Stimulated activated CD4-positive, alpha-beta T cell treated with anti-CD3 and anti-CD28 coated beads, TNF-alpha, amount 100 ng/mL, for 24 hours (primary cell): ENCODE measurements around the gene PBLD.

Experiments used
- DNase-seq, 3 experiments: peaks; one replicate each; pipeline ENCODE4 v3.0.0-alpha.2; 2020; ENCODE audit warnings: low read depth in 3 of 3

Gene PBLD

DNA sequence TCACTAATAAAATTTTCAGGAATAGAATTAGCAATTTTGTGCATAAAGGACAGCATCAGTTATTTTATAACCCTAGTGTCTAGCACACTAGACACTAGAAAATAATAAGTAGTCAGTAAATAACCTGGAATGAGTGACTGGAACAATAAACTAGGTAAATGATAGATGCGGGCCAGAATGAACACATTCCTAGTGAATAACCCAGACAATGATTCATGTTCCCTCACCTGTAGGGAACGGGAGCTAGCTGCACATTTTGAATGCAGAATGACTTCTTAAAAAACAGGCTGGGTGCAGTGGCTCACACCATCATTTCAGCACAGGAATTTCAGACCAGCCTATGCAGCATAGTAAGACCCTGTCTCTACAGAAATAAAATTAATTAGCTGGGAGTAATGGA, 97.6 kb downstream of the PBLD start:
- DNase-seq, result no peak

GRCh38 chr10:68233046-68233445, 99.7 kb downstream of the PBLD start:
- DNase-seq, result no peak
